ENCODE data around the gene CASP4.

GRCh38 chr11:104893876-104894275 is 74.5 kb downstream of the CASP4 start:
- TF ChIP-seq YY1 (IDR thresholded peaks at IDR 0.05; ENCODE audit: insufficient read depth, insufficient read length) (no peak), ZNF274 (IDR thresholded peaks at IDR 0.05; ENCODE audit: low read depth, low read length) (no peak)
